NCI-H1092 treated with DMSO at 0.1 percent for 48 hours (cell line): ENCODE measurements around the gene MLH3.

Experiments used
- DNase-seq: peaks from one replicate; lab custom pipeline; 2025; lab: John Stamatoyannopoulos, UW

MLH3 gene

DNA sequence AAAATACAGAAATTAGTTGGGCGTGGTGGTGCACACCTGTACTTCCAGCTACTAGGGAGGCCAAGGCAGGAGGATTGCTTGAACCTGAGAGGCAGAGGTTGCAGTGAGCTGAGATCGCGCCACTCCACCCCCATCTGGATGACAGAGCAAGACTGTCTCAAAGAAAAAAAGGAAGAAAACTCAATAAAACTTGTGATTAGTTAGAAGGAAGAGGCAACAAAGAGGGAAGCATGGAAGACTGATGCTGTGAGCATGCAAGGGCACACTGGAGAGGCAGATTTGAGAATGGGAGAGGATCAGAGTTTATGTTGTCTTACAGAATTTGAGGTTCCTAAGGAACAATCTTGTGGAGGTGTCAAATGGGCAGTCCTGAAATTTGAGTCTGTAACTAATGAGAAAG, 15.4 kb upstream of the MLH3 start:
- DNase-seq, result no peak

DNA sequence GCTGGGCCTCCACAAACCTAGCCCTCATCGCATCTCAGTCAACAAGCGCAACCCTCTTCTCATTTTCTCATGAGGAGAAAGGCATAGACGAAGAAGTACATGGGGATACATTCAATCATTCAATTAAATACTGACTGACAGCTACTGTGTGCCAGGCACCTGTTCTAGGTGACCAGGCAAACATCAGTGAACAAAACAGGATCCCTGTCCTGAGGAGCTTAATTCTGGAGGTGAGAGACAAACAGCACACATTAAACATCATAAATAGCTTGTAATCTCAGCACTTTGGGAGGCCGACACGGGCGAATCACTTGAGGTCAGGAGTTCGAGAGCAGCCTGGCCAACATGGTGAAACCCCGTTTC, 12.9 kb upstream of the MLH3 start:
- no peak for DNase-seq

DNA sequence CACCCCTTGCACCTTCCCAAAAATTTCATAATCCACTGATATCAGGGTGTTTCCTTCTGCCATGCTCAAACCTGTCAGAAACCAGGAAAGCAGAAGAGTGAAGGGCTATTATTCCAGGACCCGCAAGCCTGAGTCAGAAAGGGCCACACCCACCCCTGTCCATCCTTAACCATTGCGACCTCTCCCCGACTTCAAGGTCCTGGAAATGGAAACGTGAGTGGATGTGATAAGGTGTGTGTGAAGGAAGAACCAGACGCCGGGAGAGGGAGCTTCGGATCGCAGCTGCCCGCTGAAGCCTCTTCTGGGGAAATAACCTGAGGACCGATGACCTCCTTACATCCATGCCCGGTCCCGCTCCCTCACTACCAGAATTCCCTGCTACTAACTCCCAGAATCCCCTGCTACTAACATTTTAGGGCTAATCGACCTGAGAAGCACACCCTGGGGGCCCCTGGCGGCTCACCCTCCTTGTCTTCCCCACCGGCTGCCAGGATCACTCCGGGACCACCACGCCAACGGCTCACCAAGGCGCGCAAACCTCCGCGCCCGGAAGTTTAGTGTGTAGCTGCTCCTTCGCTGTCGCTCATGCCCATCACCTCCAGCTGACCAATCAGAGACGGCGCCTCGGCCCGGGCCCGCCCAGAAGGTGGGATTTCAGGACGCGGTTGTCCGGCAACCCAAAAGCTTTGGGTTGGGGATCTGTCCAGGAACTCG, 12.4 kb upstream of the MLH3 start, which contains the start of gene ACYP1:
Gene ACYP1, minus strand, starts transcription at position 534 of the 714 bp plus-strand sequence. Its CDS starts 471 bp downstream, at position 63.
- DNase-seq, result peak; percentile 94

DNA sequence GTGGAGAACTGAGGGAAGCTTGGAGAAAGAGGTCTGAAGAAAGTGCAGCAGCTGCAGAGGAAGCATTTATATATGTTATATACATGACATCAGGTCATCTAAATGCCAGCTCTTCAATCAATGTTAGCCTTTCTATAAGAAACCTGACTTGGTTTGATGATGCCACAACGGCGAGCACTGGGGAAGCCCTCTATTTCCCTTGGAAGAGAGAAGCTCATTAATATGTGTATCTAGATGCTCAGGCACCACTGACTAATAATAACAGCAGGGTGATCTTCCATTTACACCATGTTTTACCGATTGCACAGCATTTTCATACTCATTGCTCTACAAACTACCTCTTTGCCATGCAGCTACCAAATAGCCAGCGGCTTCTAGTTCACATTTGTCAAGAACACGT, 11.7 kb upstream of the MLH3 start:
- DNase-seq, result no peak

DNA sequence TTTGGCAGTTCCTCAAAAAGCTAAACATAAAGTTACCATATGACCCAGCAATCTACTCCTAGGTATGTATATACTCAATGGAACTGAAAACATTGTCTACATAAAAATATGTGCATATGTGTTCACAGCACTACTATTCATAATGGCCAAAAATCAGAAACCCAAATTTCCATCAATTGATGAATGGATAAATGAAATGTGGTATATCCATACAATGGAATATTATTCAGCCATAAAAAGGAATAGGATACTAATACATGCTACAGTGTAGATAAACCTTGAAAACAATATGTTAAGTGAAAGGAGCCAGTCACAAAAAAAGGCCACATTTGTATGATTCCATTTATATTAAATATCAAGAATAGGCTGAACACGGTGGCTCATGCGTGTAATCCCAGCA, 9.2 kb upstream of the MLH3 start:
- DNase-seq, result no peak

DNA sequence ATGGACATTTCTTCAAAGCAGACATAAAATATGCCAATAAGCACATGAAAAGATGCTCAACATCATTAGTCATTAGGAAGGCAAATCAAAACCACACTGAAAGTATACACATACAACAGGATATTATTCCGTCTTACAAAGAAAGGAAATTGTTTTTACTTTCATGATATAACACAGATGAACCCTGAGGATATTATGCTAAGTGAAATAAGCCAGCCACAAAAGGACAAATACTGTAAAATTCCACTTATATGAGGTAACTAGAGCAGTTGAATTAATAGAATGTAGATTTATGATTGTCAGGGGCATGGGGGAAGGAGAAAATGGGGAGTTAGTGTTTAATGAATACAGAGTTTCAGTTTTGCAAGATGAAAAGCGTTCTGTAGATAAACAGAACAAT, 8.4 kb upstream of the MLH3 start:
- no peak for DNase-seq

DNA sequence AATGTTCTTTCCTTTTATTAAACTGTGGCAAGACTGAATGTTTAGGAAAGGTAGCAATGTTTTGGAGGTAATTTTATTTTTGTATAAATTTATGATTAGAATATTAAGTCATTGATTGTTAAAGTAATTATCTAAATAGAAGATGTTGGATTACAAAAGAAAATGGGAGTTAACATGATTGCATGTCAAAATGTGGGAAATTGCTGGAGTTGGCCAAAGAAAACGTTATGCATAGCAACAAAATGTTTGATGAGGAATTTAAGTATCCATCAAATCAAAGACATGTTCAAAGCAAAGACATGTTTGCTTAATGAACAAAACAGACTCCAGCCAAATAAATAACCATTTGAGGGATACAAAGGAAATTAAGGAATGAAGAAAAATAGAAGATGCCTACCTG, 3.2 kb upstream of the MLH3 start:
- no peak for DNase-seq

DNA sequence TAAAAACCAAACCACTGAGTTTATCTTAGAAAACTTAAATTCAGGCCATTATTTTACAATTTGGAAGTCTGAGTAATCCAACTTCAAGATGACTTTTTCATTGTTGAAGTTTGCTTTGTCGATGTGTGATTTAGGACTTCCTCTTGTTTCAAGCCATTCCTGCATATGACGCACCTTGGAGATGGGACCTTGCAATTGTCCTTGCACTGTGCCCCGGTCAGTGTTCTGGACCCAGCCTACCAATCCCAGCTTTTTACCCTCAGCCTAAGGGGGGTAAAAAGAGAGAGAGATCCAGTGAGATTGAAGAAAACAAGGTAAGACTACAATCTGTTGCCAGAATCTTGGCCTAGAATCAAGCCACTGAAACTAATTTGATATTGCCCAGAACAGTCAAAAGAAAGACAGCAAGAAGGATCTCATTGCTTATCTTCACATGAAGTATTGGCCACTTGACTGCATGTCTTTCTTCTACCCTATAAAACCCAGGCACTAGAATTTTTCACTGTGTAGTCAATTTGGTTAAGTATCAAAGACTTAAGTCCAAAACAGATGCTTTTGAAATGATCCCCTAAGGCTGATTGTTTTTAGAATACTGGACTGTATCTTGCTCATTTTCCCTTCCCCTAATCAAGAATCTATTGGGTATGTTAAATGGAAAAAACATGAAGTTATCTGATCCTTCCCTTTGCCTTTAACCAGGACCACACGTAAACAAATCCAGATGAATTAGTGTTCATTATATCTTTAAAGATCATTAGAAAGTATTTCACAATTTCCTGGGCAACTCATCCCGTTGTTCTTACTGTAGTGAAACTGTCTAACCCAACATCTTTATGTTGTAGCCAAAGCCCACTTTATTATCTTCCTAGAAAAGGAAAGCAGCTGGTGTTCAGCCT, 2.4 kb upstream of the MLH3 start:
- no peak for DNase-seq

DNA sequence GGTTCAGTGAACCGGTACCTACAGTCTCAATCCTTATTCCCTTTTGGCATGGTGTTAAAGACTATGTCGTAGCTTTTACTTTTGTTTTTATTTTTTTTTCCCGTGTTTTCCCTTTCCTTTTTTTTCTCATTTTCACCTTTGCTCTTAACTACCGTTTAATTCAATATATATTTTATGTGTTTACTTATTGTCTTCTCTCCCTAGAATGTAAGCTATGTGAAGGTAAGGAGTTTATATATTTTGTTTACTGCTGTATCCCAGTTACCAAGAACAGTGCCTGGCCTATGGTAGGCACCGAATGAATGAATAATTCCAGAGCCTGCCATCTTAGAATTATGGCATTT, 261 bp upstream of the MLH3 start:
- no peak for DNase-seq

DNA sequence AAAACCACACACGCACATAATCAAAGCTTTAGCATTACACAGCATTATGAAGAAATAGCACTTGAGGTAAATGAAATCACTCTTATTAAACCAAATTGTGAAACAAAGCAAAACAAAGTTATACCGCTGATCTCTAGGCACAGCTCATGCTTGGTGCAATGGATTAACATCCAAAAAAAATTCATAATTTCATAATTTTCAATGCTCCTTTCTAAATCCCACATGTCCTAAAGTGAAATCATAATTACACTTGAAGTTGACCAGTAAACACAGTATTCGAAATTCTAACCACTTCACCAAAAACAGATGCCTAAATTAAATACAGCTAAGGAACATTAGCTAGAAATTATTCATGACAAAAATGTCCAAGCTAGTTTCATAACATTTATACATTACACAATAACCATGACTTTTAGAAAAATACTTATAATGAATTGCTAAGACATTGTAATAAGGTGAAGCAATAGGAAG, 1.5 kb downstream of the MLH3 start:
- no peak for DNase-seq

DNA sequence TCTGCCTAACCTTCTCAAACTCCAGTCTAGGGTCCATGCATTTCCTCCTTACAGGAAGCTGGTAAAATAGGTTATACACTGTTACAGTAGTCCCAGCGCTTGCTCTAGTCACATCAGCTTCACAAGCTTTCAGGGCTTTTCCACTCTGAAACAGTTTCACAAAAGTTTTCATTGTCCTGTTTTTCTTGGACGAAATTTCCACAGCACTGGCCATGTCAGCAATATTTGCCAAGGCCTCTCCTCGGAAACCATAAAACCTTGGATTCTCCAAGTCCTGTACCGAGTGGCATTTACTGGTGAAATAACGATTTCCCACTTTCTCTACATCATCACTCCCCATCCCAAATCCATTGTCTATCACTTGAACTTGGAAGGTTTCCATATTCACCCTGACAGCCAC, 2.1 kb downstream of the MLH3 start:
- DNase-seq, result no peak

DNA sequence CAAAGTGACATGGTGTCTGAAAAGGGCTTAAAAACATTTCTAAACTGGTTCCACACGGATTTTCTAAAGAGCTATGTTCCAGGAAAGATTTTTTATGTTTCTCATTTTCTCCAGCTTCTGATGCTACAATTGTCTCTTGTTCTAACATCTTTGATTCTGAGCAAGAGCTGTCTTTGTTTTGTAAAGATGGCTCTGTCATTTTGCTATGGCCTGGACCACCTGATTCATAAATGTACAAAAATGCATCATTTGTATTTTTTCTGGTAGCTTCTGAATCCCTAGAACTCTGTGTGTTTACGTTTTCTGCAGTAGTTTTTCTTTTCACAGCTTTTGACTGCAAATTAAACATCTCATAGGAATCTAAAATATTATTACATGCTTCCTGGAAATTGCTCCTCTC, 3.2 kb downstream of the MLH3 start:
- no peak for DNase-seq

DNA sequence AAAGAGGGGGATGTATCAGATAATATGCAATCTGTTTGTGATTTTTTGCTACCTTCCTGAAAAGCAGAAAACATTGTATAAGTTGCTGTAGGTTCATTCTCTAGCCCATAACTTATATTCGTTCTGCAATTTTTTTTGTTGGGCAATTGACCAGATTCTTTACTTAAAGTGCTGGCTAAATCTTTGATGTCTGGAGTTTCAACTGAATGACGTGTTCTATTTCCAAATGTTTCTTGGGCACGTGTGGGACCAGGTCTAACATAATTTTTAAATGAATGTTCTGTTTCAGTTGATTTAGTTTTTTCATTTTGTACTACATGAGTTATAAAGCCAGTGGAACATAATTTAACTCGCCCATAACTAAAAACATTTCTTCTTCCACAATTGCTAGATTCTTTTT, 3.8 kb downstream of the MLH3 start:
- no peak for DNase-seq

DNA sequence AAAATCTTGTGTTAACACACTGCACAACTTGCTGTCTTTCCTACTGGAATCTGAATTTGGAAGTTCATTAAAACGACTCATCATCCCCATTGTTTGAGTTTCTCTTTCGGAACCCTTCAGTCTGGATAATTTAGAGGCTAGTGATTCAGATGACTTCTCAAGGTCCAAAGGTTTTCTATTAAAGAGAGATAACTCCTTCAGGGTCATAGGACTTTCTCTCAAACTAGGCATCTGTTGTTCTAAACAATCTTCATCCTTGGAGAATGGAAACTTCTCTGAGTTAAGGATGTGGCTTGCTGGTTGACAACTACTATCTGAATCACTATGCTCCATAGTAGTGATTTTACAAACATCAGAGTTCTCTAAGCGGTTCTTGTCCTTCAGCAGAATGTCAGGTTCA, 4.4 kb downstream of the MLH3 start:
- no peak for DNase-seq

DNA sequence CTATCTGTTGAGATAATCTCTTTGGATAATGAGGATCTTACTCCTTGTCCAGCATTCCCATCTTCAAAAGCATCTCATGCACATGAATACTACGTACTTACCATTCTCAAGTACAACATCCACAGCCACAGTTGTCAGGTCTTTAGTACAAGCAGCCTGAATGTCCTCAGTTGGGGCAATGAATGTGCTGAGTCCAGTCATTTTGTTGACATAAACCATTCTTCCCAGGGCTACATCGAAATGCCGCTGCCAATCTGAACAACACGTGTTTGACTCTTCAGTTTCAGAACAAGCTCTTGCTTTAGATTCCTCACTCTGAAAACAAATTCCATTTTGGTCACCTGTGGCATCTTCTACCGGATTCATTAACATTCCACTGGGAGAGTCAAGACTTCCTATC, 5.0 kb downstream of the MLH3 start:
- DNase-seq, result no peak

DNA sequence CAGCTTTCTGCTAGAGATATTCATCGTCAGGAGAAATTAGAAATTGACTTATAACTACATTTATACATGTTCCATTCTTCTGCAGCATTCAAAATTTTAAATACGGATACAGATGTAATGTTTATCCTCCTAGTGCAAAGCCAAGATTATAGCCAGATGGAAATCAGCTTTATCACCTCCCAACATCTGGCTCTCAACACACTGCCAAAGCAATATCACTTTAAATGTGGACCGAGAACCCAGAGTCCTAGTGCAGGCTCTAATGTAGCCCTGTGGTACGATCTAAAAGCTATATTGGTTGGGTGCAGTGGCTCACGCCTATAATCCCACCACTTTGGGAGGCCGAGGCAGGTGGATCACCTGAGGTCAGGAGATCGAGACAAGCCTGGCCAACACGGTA, 6.5 kb downstream of the MLH3 start:
- DNase-seq, result no peak

DNA sequence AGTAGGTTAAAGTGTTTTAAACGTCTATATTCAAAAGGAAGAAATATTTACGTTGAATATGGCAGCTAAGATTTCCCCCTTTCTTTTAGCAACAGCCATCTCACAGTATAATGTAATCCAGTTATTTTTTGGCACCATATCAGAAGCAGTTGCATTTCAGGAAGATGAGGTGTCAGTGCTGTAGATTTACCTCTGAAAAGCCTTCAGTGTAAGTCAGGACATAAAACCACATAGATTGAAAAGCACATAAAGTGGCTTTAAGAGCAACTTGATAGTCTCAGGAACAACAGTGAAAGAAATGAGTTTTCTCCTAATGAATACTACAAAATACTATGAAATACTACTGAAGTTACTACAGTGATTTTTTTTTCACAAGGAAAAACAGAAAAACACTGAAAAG, 6.9 kb downstream of the MLH3 start:
- no peak for DNase-seq

DNA sequence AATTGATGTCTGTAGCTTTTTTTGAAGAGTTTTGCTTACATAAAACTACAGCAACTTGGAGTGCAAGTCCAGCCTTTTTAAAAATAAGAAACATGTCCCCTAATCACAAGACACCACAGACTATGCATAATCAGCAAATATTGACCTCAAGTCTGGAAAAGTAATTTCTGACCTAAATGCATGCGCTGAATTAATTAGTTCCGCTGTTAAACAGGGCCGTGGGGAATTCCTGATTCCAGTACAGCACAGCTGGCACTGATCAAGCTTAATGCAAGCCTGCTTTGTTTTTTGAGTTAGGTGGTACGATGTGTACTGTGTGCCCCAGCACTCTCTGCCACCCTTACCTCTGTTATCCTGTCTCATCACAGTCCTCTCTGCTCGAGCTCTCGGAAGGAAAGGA, 9.2 kb downstream of the MLH3 start:
- no peak for DNase-seq

DNA sequence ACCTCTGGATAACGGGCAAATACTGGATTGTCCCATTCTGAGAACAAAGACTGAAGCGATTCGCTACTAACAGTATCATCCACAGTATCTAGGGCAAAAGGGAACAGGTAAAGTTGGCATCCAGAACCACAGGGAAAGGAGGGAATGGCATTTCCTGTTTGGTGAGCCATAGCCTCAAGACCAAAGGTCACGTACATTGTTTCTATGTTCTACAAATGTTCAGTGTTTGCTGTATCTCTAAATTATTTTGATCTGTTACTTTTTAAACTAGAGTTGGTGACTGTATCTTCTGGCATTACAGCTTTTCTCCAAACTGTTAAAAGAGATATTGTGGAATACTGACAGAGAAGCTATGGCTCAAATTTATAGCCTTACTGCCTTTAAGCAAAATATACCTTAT, 9.7 kb downstream of the MLH3 start:
- DNase-seq, result no peak

DNA sequence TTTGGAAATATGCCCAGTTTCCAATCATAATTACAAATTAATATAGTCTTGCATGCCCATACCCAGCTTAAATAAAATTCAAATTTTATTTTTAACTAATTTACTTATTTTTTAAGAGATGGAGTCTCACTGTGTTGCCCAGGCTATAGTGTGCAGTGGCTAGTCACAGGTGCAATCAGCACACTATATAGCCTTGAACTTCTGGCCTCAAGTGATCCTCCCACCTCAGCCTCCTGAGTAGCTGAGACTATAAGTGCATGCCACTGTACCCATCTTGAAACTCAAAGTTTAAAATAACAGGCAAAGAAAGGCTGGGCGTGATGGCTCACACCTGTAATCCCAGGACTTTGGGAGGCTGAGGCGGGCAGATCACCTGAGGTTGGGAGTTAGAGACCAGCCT, 10.3 kb downstream of the MLH3 start:
- no peak for DNase-seq

DNA sequence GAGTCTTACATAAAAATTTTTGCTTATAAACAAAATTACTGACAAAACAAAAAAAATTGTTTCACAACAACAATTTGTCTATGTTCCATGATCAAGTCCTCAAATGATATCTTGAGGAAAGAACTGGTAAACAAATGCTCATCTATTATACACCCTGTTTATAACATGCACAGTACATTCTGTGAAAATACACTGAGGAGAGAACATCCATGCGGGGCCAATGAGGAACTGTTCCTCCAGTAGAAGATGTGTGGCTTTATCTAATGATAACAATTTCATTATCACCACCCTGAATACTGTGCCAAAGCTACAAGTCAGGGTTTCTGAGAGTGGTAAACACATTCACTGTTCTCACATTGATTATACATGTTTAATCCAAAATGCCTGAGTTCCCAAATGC, 10.8 kb downstream of the MLH3 start:
- DNase-seq, result no peak

DNA sequence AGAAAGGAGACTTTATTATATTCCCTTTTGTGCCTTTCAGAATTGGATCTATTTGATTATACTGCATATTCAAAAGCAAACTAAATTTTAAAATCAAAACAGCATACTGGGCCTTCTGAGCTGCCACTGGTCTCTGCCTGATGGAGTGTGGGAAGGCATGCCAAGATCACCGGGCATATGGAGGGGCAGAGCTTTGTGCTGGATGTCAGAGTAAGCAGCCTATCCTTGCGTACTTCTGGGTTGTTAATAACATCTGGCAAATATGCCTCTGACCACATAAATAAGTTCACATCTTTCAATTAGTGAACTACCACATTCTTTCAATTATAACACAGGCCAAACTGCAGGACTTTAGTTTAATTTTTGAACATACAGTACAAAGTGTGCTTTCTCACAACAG, 18.3 kb downstream of the MLH3 start:
- no peak for DNase-seq

DNA sequence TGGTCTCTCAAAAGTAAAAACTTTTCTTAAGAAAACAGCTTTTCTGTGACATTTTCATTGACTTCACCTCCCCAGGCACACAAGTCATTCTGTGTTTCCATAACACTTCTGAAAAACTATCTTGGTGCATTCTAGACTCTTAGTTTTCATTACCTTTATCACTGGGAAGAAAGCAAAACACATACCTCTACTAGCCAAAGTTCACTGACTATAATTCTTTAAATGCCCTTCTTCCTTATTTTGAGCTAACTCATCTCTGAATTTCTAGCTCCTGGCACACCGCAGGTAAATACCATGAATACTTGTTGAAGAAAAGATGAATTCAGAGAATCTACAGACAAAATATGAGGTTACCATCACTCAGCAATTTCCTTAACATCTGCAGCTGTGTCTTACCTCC, 21.1 kb downstream of the MLH3 start:
- DNase-seq, result no peak

DNA sequence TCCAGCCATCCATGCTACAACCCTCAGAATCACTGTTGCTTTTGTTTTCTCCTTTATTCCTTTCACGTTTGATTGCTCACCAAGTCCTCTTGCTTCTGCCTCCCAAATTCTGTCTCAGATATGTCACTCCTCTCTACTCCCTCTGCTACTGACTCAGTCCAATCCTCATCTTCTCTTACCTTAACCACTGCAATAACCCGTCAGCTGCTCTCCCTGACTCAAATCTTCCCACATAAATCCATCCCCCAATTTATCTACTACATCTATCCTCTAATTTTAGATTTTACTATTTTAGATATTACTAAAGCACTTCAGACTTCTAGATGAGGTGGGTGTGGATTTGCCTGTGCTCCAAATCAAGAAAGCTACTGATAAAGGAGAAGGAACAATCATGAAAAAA, 25.4 kb downstream of the MLH3 start:
- no peak for DNase-seq
